Measurements from ENCODE around the gene RASSF4. TPM values are rescaled to one million over a fixed set of nuclear protein-coding genes. Genes with fewer than 3 reads are reported as not detected.

Gene RASSF4
- total RNA-seq, 1 donor from 2014 or later = 2.0 TPM

DNA sequence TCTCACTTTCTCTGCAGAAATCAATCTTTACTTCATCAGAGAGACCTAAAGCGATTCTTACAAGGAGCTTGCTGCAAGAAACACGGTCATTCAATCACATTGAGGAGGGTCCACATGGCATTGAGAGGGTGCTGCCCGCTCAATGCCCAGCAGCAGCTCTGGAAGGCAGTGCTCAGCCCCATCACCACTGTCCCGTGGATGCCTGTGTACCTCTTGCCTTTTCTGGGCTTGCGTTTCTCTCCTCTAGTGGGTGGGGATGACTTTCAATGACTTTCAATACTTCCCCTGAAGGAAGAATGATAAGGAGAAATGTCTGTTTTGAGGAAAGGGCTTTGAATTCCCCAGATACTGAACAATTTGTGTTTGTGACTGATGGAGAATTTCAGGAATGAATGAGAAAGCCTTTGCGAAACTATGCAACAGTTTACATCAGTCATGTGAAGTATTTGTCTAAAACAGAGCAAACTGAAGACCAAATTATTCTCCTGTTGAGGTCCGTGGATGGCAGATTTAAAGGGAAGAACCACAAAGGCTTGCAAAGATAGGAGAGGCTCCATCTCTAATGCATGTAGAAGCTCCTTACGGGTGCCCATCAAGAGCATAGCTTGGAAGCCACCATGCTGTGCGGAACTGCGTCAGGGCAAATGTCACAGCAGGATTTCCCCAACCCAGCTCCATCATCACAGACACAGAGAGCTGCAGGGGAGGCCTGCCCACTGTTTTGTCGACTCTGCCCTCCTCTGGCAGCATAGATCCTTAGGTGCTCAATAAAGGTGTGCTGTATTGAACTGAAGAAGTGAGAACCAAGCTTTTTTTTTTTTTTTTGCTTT is 34.5 kb downstream of the RASSF4 start:
- Mint-ChIP-seq H3K4me1 (no peaks in the 10 kb centered on the region), H3K27me3 (peaks cover 2% of the 10 kb centered on the region), H3K27ac (no peak overlapping the region), H3K9me3 (no peaks in the 10 kb centered on the region), H3K36me3 (ENCODE audit: low read depth) (no peaks in the 10 kb centered on the region), H3K4me3 (no peak overlapping the region)
- no peak for ATAC-seq (ENCODE audit: low read depth)
- CTCF ChIA-PET = interaction anchor here (1.2 kb wide), 1 partner anchor 61 kb away, joined by 3 read pairs; no protein-coding TSS in a partner anchor
- TF ChIP-seq, protein P1, sequence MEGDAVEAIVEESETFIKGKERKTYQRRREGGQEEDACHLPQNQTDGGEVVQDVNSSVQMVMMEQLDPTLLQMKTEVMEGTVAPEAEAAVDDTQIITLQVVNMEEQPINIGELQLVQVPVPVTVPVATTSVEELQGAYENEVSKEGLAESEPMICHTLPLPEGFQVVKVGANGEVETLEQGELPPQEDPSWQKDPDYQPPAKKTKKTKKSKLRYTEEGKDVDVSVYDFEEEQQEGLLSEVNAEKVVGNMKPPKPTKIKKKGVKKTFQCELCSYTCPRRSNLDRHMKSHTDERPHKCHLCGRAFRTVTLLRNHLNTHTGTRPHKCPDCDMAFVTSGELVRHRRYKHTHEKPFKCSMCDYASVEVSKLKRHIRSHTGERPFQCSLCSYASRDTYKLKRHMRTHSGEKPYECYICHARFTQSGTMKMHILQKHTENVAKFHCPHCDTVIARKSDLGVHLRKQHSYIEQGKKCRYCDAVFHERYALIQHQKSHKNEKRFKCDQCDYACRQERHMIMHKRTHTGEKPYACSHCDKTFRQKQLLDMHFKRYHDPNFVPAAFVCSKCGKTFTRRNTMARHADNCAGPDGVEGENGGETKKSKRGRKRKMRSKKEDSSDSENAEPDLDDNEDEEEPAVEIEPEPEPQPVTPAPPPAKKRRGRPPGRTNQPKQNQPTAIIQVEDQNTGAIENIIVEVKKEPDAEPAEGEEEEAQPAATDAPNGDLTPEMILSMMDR (IDR thresholded peaks at IDR 0.05) = no peak
- POLR2A ChIA-PET = no interaction called here
- intact Hi-C loops (cut with micrococcal nuclease) = no loop called here
- DNase-seq = no peak

- no peak overlapping the region for H3K4me3 Mint-ChIP-seq
- ChIA-PET POLR2A (no interaction called here), CTCF (interaction anchor here (1.2 kb wide), 1 partner anchor 62 kb away, joined by 3 read pairs; no protein-coding TSS in a partner anchor)
- DNase-seq (no peak), ATAC-seq (ENCODE audit: low read depth) (no peak)
- H3K27me3 Mint-ChIP-seq = peaks cover 2% of the 10 kb centered on the region
- H3K27ac Mint-ChIP-seq = no peak overlapping the region
- H3K9me3 Mint-ChIP-seq = no peaks in the 10 kb centered on the region
- no peaks in the 10 kb centered on the region for H3K36me3 Mint-ChIP-seq (ENCODE audit: low read depth)
- intact Hi-C loops (cut with micrococcal nuclease) = no loop called here
- H3K4me1 Mint-ChIP-seq = peaks cover 3% of the 10 kb centered on the region
- TF ChIP-seq, protein P1 (IDR thresholded peaks at IDR 0.05) = no peak
Measured at GRCh38 chr10:44994752-44995530, 35.3 kb downstream of the RASSF4 start.

GRCh38 chr10:44995581-44995913 is 35.9 kb downstream of the RASSF4 start:
- intact Hi-C loops (cut with micrococcal nuclease) = no loop called here
- ATAC-seq (ENCODE audit: low read depth) = no peak

GRCh38 chr10:44995914-44996669 is 36.5 kb downstream of the RASSF4 start:
- POLR2A ChIA-PET = interaction anchor here (0.6 kb wide), 1 partner anchor 136 kb away, joined by 4 read pairs; no protein-coding TSS in a partner anchor
- CTCF ChIA-PET = no interaction called here
- intact Hi-C loops (cut with micrococcal nuclease) = no loop called here
- Mint-ChIP-seq H3K4me1 (peaks cover 11% of the 10 kb centered on the region), H3K4me3 (no peak overlapping the region), H3K9me3 (no peaks in the 10 kb centered on the region), H3K27ac (no peak overlapping the region), H3K27me3 (no peaks in the 10 kb centered on the region), H3K36me3 (ENCODE audit: low read depth) (no peaks in the 10 kb centered on the region)
- ATAC-seq (ENCODE audit: low read depth) = no peak
- TF ChIP-seq, protein P1 (IDR thresholded peaks at IDR 0.05) = no peak
- DNase-seq = no peak

More at GRCh38 chr10:44995581-44995913, 35.9 kb downstream of the RASSF4 start:
- TF ChIP-seq, protein P1 (IDR thresholded peaks at IDR 0.05) = no peak
- Mint-ChIP-seq H3K4me3 (no peak overlapping the region), H3K4me1 (peaks cover 9% of the 10 kb centered on the region), H3K27ac (no peak overlapping the region), H3K9me3 (no peaks in the 10 kb centered on the region), H3K27me3 (peaks cover 2% of the 10 kb centered on the region), H3K36me3 (ENCODE audit: low read depth) (no peaks in the 10 kb centered on the region)
- POLR2A ChIA-PET = no interaction called here
- DNase-seq = no peak
- CTCF ChIA-PET = interaction anchor here (1.2 kb wide), 1 partner anchor 63 kb away, joined by 3 read pairs; no protein-coding TSS in a partner anchor

All from activated B cell treated with CpG ODN at 0.5 μM for 24 hours (primary cell).